ENCODE measurements around the gene SEMA4F.
A peak's percentile ranks its signal among the peaks of the same experiment; 100 is the strongest.

The SEMA4F gene

GRCh38 chr2:74653589-74653984, 460 bp upstream of the SEMA4F start:
- peak overlapping the region; percentile 74 for H3K4me3 ChIP-seq (replicated peaks; ENCODE audit: insufficient read depth, low read length)
- TF ChIP-seq GABPA (IDR thresholded peaks at IDR 0.05; ENCODE audit: low read depth) (no peak), SPI1 (IDR thresholded peaks at IDR 0.05; ENCODE audit: borderline replicate concordance, low read depth) (no peak), CTCF (IDR thresholded peaks at IDR 0.05; ENCODE audit: insufficient read depth, low read length) (no peak), POLR2AphosphoS5 (IDR thresholded peaks at IDR 0.05; ENCODE audit: low read depth) (no peak)
- TF ChIP-seq, protein P1, sequence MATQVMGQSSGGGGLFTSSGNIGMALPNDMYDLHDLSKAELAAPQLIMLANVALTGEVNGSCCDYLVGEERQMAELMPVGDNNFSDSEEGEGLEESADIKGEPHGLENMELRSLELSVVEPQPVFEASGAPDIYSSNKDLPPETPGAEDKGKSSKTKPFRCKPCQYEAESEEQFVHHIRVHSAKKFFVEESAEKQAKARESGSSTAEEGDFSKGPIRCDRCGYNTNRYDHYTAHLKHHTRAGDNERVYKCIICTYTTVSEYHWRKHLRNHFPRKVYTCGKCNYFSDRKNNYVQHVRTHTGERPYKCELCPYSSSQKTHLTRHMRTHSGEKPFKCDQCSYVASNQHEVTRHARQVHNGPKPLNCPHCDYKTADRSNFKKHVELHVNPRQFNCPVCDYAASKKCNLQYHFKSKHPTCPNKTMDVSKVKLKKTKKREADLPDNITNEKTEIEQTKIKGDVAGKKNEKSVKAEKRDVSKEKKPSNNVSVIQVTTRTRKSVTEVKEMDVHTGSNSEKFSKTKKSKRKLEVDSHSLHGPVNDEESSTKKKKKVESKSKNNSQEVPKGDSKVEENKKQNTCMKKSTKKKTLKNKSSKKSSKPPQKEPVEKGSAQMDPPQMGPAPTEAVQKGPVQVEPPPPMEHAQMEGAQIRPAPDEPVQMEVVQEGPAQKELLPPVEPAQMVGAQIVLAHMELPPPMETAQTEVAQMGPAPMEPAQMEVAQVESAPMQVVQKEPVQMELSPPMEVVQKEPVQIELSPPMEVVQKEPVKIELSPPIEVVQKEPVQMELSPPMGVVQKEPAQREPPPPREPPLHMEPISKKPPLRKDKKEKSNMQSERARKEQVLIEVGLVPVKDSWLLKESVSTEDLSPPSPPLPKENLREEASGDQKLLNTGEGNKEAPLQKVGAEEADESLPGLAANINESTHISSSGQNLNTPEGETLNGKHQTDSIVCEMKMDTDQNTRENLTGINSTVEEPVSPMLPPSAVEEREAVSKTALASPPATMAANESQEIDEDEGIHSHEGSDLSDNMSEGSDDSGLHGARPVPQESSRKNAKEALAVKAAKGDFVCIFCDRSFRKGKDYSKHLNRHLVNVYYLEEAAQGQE (IDR thresholded peaks at IDR 0.05; ENCODE audit: insufficient replicate concordance, low read depth): no peak
- no peak for DNase-seq (ENCODE audit: low read depth in 1 of 2, low spot score in 1 of 2)
- H3K27ac ChIP-seq (replicated peaks): no peak overlapping the region
- peaks cover 10% of the 10 kb centered on the region for H3K27me3 ChIP-seq (ENCODE audit: insufficient read depth, poor library complexity, severe bottlenecking)

- Histone ChIP-seq H3K4me3 (replicated peaks; ENCODE audit: insufficient read depth, low read length) (no peak overlapping the region), H3K27ac (replicated peaks) (no peak overlapping the region), H3K27me3 (ENCODE audit: insufficient read depth, poor library complexity, severe bottlenecking) (peaks cover 20% of the 10 kb centered on the region)
- no peak for DNase-seq (ENCODE audit: low read depth in 1 of 2, low spot score in 1 of 2)
- TF ChIP-seq GABPA (IDR thresholded peaks at IDR 0.05; ENCODE audit: low read depth) (no peak), CTCF (IDR thresholded peaks at IDR 0.05; ENCODE audit: insufficient read depth, low read length) (no peak), POLR2AphosphoS5 (IDR thresholded peaks at IDR 0.05; ENCODE audit: low read depth) (no peak), SPI1 (IDR thresholded peaks at IDR 0.05; ENCODE audit: borderline replicate concordance, low read depth) (no peak)
- TF ChIP-seq, protein P1 (IDR thresholded peaks at IDR 0.05; ENCODE audit: insufficient replicate concordance, low read depth): no peak
Measured at GRCh38 chr2:74655579-74655978, 1.5 kb downstream of the SEMA4F start.

- no peak for DNase-seq (ENCODE audit: low read depth in 1 of 2, low spot score in 1 of 2)
Measured at GRCh38 chr2:74658516-74658915, 4.5 kb downstream of the SEMA4F start.

More at GRCh38 chr2:74658516-74658915, 4.5 kb downstream of the SEMA4F start:
- no peak overlapping the region for H3K4me3 ChIP-seq (replicated peaks; ENCODE audit: insufficient read depth, low read length)
- TF ChIP-seq POLR2AphosphoS5 (IDR thresholded peaks at IDR 0.05; ENCODE audit: low read depth) (no peak), GABPA (IDR thresholded peaks at IDR 0.05; ENCODE audit: low read depth) (no peak), SPI1 (IDR thresholded peaks at IDR 0.05; ENCODE audit: borderline replicate concordance, low read depth) (no peak), CTCF (IDR thresholded peaks at IDR 0.05; ENCODE audit: insufficient read depth, low read length) (no peak)
- TF ChIP-seq, protein P1 (IDR thresholded peaks at IDR 0.05; ENCODE audit: insufficient replicate concordance, low read depth): no peak
- peaks cover 23% of the 10 kb centered on the region for H3K27me3 ChIP-seq (ENCODE audit: insufficient read depth, poor library complexity, severe bottlenecking)
- H3K27ac ChIP-seq (replicated peaks): no peak overlapping the region
